GM10248 (cell line): ENCODE measurements around the gene HRH1.

Source experiments
- CTCF ChIA-PET: fragments of 300-600 bp; sonication (Branson Sonifier 250); formaldehyde crosslinking; extraction: SDS; loops from one replicate; lab custom pipeline; 2021; ENCODE audit warnings: antibody characterized with exemption; lab: Yijun Ruan, JAX
- POLR2A ChIA-PET: fragments of 350-650 bp; sonication (Branson Sonifier 250); formaldehyde crosslinking; extraction: SDS; loops from one replicate; lab custom pipeline; 2020; ENCODE audit warnings: antibody characterized with exemption; lab: Yijun Ruan, JAX
- DNase-seq: peaks from one replicate; pipeline ENCODE4 v3.0.0; 2012; ENCODE audit errors: extremely low spot score
- TF ChIP-seq, protein P1 (sequence below): IDR thresholded peaks from 2 replicates; pipeline ENCODE4 v1.5.1; 2012; ENCODE audit warnings: mild to moderate bottlenecking, low read depth; ENCODE audit errors: extremely low read depth, missing control alignments, control extremely low read depth

HRH1 gene

DNA sequence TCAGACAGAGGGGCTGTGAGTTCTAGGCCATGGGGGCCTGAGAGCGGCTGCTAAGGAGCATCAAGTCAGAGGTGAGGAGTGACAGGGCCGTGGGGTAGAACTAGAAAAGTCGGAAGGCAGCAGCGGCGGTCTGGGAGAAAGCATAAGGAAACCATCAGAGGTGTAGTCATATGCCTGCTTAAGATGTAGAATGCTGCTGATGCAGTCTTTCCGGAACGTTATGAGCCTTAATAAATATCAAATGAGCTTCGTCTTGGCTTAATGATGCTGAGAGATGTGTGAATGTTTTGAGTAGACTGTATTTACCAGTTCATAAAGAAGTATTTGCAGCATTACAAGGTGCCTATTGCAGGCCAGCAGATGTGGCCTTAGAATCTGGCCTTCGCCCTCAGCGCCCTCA, 133.1 kb downstream of the HRH1 start:
- ChIA-PET POLR2A (interaction anchor here (2.4 kb wide), 1 partner anchor 15 kb away, joined by 8 read pairs; the partner anchor contains the start of gene ATG7), CTCF (interaction anchor here (0.9 to 6.8 kb wide), 6 partner anchors 9 to 47 kb away, joined by 3 to 39 read pairs (median 7); partner anchors contain the start of gene ATG7)
- TF ChIP-seq, protein P1, sequence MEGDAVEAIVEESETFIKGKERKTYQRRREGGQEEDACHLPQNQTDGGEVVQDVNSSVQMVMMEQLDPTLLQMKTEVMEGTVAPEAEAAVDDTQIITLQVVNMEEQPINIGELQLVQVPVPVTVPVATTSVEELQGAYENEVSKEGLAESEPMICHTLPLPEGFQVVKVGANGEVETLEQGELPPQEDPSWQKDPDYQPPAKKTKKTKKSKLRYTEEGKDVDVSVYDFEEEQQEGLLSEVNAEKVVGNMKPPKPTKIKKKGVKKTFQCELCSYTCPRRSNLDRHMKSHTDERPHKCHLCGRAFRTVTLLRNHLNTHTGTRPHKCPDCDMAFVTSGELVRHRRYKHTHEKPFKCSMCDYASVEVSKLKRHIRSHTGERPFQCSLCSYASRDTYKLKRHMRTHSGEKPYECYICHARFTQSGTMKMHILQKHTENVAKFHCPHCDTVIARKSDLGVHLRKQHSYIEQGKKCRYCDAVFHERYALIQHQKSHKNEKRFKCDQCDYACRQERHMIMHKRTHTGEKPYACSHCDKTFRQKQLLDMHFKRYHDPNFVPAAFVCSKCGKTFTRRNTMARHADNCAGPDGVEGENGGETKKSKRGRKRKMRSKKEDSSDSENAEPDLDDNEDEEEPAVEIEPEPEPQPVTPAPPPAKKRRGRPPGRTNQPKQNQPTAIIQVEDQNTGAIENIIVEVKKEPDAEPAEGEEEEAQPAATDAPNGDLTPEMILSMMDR, result no peak
- no peak for DNase-seq

DNA sequence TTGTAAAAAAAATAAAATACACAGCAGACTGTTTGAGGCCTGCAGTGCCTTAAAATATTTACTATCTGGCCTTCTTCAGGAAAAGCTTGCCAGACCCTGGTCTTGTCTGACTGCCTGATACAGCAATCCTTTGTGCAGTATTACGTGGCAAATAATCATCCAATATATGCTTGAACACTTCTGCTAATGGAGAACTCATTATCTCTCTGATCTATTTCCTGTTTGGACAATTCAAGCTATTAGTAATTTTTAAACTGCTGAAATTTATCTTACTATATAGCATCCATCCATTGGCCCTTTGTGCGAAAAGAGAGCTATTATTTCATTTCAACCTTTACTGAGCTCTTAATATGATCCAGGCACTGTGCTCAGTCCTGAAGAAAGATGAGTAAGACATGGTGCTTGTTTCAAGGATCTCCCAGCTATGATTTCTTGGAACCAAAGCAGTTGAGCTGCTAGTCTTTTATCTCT, 133.8 kb downstream of the HRH1 start:
- DNase-seq, result no peak
- TF ChIP-seq, protein P1, result no peak
- ChIA-PET CTCF (interaction anchor here (0.9 to 6.8 kb wide), 8 partner anchors 8 to 50 kb away, joined by 3 to 39 read pairs (median 6); partner anchors contain the start of gene ATG7), POLR2A (interaction anchor here (2.4 kb wide), 1 partner anchor 16 kb away, joined by 8 read pairs; the partner anchor contains the start of gene ATG7)

DNA sequence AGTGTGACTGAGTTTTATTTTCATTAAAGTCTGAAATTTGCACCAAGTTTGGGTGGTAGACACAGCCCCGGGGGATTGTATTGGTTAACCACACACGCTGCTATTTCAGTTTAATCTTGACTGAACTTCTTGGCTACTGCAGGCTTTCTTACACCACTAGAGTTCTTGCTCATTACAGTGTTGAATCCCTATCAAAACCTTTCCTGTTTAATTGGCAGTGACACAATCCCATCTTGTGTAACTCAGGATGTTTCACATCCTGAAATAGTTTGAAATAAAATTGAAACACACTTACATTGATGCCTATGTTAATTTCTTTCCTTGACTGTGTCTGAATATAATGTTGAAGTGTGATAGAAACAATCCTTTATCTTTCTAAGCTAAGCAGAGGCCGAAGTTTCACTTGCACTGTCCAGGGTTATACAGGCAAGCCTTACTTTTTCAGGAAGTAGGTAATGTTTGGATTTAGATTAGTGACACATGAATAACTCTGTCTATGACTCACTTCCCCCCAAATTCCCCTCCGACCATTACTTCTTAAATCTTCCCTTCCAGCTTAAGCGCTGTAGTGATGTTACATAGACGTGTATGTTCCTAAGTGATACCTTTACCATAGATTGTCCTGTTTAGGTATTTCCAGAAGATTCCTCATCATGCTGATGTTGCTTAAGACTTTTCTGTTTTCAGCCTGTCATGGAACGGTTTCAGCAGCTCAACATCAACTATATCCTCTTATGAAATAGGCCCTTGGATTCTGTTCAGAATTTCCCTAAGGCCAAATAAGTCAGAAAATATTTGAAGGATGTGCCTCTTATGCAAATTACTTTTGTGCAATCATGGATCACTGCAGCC, 134.7 kb downstream of the HRH1 start:
- peak; percentile 44 for DNase-seq
- TF ChIP-seq, protein P1, result no peak
- ChIA-PET POLR2A (interaction anchor here (2.4 kb wide), 1 partner anchor 17 kb away, joined by 8 read pairs; the partner anchor contains the start of gene ATG7), CTCF (interaction anchor here (0.8 to 6.8 kb wide), 8 partner anchors 8 to 51 kb away, joined by 3 to 39 read pairs (median 6); partner anchors contain the start of gene ATG7)

DNA sequence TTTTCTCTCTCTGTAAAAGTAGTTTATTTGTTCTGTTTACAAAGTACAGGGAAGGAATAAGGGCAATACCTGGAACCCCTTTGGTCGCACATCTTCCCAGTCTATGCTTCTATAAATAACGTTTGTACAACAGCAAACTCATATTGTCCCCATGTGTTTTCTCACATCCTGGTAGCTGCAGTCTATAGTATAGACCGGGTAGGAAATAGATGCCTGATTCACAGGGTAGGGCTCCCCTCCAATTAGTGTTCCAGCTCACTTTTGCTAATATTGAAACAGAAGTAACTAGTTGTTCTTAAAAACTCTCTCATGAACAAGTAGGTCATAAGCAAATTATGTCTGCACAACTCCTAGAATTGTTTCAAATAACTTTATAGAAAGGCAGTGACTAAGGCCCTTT, 135.6 kb downstream of the HRH1 start:
- TF ChIP-seq, protein P1, result no peak
- ChIA-PET CTCF (interaction anchor here (0.8 to 6.8 kb wide), 5 partner anchors 9 to 45 kb away, joined by 3 to 39 read pairs (median 3); partner anchors contain the start of gene ATG7), POLR2A (no interaction called here)
- DNase-seq, result no peak

DNA sequence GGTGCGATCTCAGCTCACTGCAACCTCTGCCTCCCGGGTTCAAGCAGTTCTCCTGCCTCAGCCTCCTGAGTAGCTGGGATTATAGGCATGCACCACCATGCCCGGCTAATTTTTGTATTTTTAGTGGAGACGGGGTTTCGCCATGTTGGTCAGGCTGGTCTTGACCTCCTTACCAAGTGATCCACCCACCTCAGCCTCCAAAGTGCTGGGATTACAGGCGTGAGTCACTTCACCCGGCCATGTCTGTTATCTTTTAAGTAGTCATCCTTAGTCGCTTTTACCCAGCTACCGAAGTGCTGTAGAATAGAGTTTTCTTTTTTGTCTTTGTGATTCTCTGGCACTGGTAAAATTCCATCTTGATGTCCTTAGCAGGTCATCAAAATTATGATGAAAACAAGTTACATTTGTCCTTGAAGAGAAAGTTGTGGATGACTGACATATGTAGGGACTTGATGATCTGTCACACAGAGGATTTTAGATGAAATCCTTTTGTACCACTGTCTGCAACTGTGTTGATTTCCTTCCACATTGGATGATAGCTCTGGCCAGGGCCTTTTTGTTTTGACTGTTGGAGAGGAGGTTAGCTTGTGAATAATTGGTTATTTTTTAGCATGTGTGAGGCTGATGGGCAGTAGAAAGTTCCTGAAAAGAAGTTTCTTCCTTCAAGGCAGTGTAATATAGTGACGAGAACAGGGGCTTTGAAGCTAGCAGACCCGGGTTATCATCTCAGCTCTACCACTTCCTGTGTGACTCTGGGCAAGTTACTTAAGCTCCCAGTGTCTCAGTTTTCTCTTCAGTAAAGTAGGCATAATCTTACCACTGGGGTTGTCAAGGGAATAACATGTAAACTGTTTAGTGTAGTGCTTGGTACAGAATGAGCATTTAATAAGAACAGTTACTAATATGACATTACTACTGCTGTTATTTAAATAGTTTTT, 136.7 kb downstream of the HRH1 start:
- ChIA-PET POLR2A (no interaction called here), CTCF (interaction anchor here (0.7 to 6.8 kb wide), 6 partner anchors 8 to 44 kb away, joined by 3 to 39 read pairs (median 4); partner anchors contain the start of gene ATG7)
- DNase-seq, result no peak
- TF ChIP-seq, protein P1, result no peak
